Ovary (tissue), 9 donors: Measurements from ENCODE around the gene DPYSL4. TPM values are rescaled to one million over a fixed set of nuclear protein-coding genes. Genes with fewer than 3 reads are reported as not detected.
A peak's percentile ranks its signal among the peaks of the same experiment; 100 is the strongest.

ENCODE experiments used
- DNase-seq, 5 donors: peaks; one replicate each; pipeline ENCODE4 v3.0.0-alpha.2; 2019 to 2020
- H3K27ac ChIP-seq, 2 donors: fragments of 200-600 bp; one replicate each; pipeline versions ENCODE4 v1.5.1 to v1.8.0; 2019 to 2022
- H3K27me3 ChIP-seq: fragments of 200-600 bp; one replicate; pipeline ENCODE4 v1.8.0; 2022
- H3K36me3 ChIP-seq: fragments of 200-600 bp; sonication (generic); one replicate; pipeline ENCODE4 v1.5.1; 2019
- H3K4me1 ChIP-seq: one replicate; pipeline ENCODE4 v1.8.1; 2013; ENCODE audit warnings: mild to moderate bottlenecking, moderate library complexity; ENCODE audit not compliant: insufficient read depth
- H3K4me3 ChIP-seq: fragments of 200-600 bp; sonication (generic); one replicate; pipeline ENCODE4 v1.5.1; 2017
- H3K9me3 ChIP-seq, 2 donors: fragments of 200-600 bp in 1 of 2; sonication (generic) in 1 of 2; one replicate each; pipeline versions ENCODE4 v1.5.1 to v1.8.1; 2013 to 2019; ENCODE audit warnings: mild to moderate bottlenecking in 1 of 2, moderate library complexity in 1 of 2
- CTCF ChIP-seq, 3 donors: fragments of 450-650 bp in 2 of 3; fragments of 200-600 bp in 1 of 3; IDR thresholded peaks; one replicate each; pipeline versions ENCODE4 v1.5.1 to v1.8.0; 2016 to 2022; ENCODE audit warnings: antibody characterized with exemption in 3 of 3, mild to moderate bottlenecking in 1 of 3
- EP300 ChIP-seq: sonication (generic); formaldehyde crosslinking; IDR thresholded peaks from one replicate; pipeline ENCODE4 v1.6.1; 2017; ENCODE audit warnings: antibody characterized with exemption
- POLR2A ChIP-seq: fragments of 450-650 bp; IDR thresholded peaks from one replicate; pipeline ENCODE4 v1.6.1; 2017; ENCODE audit warnings: antibody characterized with exemption, mild to moderate bottlenecking, moderate library complexity
- WGBS, 3 donors: extraction: QIAGEN DNeasy Blood & Tissue Kit in 1 of 3; methylation state at CpG; one replicate each; pipeline versions ENCODE4 v1.1.5 to v1.1.7; 2013 to 2017; 5-methylcytosine and 5-hydroxymethylcytosine counted together
- intact Hi-C, 4 donors: fragments of 100-400 bp; cut with DNase I; formaldehyde crosslinking; loops; one replicate each; pipeline versions ENCODE4 v1.11.0 to v1.15.1; 2022 to 2023
- polyA plus RNA-seq, 2 donors: library from polyadenylated mRNA; stranded (reverse); fragments of 200-250 nt in 1 of 2; fragments of 350-450 nt in 1 of 2; fragmentation: Illumina TruSeq in 1 of 2; extraction: RNeasy Lipid Tissue Mini Kit (QIAGEN cat#74804) in 1 of 2; gene quantifications; one replicate each; pipeline ENCODE4 v1.2.3, GENCODE V29; 2013 to 2014
- total RNA-seq, 7 donors: library from RNA; depleted of rRNA in 2 of 7; stranded (reverse); fragments of >200 nt in 2 of 7; fragmentation: NEBNext Ultra II Directional in 3 of 7; extraction: Animal tissue kit (Norgen Biotek cat#: 25700) in 3 of 7; gene quantifications; one replicate each; pipeline versions ENCODE4 v1.1.0 to v1.2.4, GENCODE V29; 2016 to 2023
- donor health status: DM: no; HTN: no; CAD: no; lungs with moderate emphysema.
- donor health status: DM: no; HTN: no; CAD: no.
- donor health status: Bipolar disorder and iron deficiency.
- donor health status: DM: yes; HTN: yes; CAD: no.
- donor health status: DM: no; HTN: no; CAD: no.
- donor health status: DM: yes; HTN: yes; CAD: no.

Gene DPYSL4
- total and polyA plus RNA-seq, 9 donors: 0.27 to 7.0 (median 1.7) TPM

- H3K9me3 ChIP-seq: no peaks in the 10 kb centered on the region
- H3K4me1 ChIP-seq: no peaks in the 10 kb centered on the region
- no peak overlapping the region for H3K27ac ChIP-seq
- no peaks in the 10 kb centered on the region for H3K36me3 ChIP-seq
- WGBS, 3 donors: 64 to 73% (median 69%) methylated on average over 12 of the region's 12 CpGs
- no peak overlapping the region for H3K4me3 ChIP-seq
- TF ChIP-seq CTCF (IDR thresholded peaks at IDR 0.05) (no peak), POLR2A (no peak), EP300 (no peak)
- DNase-seq: peak in 1 of 5 donors; percentile 6
- intact Hi-C loops: no loop called here
- no peaks in the 10 kb centered on the region for H3K27me3 ChIP-seq
These were observed 24.7 kb upstream of the DPYSL4 start for GRCh38 chr10:132162021-132162531.

DNA sequence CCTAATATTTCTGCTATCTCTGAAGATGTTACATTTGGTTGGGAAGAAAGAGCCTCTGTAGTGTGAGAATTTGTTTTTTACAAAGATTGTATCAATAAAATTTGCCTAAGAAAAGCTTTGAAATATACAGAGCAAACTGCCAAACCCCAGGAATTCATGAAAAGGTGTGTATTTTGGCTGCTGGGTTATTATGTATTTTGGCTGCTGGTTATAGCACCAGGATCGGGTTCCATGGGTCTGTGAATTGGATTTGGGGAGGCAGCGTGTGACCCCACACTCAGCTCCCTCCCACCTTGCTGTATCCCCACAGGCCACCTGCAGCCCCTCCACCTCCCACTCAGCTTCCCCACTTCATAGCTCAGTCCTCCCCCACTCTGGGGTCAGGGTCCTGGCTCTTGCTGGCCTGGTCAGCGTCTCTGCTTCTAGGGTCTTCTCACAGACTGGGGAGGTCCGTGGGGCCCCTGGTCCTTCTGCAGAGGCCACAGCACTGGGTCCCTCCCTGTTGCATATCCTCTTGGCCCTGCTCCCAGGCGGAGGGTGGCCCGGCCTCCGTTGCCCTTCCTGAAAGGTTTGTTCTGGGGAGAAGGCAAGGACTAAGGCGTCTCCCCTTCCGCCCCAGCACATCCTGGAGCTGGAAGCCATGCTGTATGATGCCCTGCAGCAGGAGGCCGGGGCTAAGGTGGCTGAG is 24.0 kb upstream of the DPYSL4 start:
- no peak for TF ChIP-seq POLR2A
- TF ChIP-seq CTCF (IDR thresholded peaks at IDR 0.05): no peak
- no peak for TF ChIP-seq EP300
- 58 to 61% (median 59%) methylated on average over 10 of the region's 10 CpGs for WGBS, 3 donors
- H3K27me3 ChIP-seq: no peaks in the 10 kb centered on the region
- H3K36me3 ChIP-seq: no peaks in the 10 kb centered on the region
- no peak overlapping the region for H3K27ac ChIP-seq
- DNase-seq: peak in 1 of 5 donors; percentile 36
- H3K4me3 ChIP-seq: no peak overlapping the region
- H3K4me1 ChIP-seq: no peaks in the 10 kb centered on the region
- no peaks in the 10 kb centered on the region for H3K9me3 ChIP-seq
- intact Hi-C loops: no loop called here

- H3K4me1 ChIP-seq: no peaks in the 10 kb centered on the region
- H3K9me3 ChIP-seq: no peaks in the 10 kb centered on the region
- no peaks in the 10 kb centered on the region for H3K36me3 ChIP-seq
- WGBS, 3 donors: 59 to 67% (median 62%) methylated on average over 16 of the region's 16 CpGs
- TF ChIP-seq CTCF (IDR thresholded peaks at IDR 0.05) (no peak), EP300 (no peak), POLR2A (no peak)
- no peak overlapping the region for H3K4me3 ChIP-seq
- intact Hi-C loops: no loop called here
- peak in 2 of 5 donors; percentile 22 to 36 for DNase-seq
- H3K27me3 ChIP-seq: no peaks in the 10 kb centered on the region
- H3K27ac ChIP-seq: no peak overlapping the region
These were observed 23.4 kb upstream of the DPYSL4 start for GRCh38 chr10:132163278-132163765.

GRCh38 chr10:132163826-132164515 is 22.8 kb upstream of the DPYSL4 start:
- Histone ChIP-seq H3K27ac (no peak overlapping the region), H3K27me3 (no peaks in the 10 kb centered on the region), H3K4me1 (no peaks in the 10 kb centered on the region), H3K9me3 (no peaks in the 10 kb centered on the region), H3K36me3 (no peaks in the 10 kb centered on the region), H3K4me3 (no peak overlapping the region)
- TF ChIP-seq EP300 (no peak), POLR2A (no peak), CTCF (IDR thresholded peaks at IDR 0.05) (no peak)
- WGBS, 3 donors: 82 to 88% (median 88%) methylated on average over 17 of the region's 17 CpGs
- peak in 1 of 5 donors; percentile 21 for DNase-seq
- intact Hi-C loops: no loop called here
